ENCODE measurements around the gene EPDR1.
A peak's percentile ranks its signal among the peaks of the same experiment; 100 is the strongest.

Gene EPDR1

DNA sequence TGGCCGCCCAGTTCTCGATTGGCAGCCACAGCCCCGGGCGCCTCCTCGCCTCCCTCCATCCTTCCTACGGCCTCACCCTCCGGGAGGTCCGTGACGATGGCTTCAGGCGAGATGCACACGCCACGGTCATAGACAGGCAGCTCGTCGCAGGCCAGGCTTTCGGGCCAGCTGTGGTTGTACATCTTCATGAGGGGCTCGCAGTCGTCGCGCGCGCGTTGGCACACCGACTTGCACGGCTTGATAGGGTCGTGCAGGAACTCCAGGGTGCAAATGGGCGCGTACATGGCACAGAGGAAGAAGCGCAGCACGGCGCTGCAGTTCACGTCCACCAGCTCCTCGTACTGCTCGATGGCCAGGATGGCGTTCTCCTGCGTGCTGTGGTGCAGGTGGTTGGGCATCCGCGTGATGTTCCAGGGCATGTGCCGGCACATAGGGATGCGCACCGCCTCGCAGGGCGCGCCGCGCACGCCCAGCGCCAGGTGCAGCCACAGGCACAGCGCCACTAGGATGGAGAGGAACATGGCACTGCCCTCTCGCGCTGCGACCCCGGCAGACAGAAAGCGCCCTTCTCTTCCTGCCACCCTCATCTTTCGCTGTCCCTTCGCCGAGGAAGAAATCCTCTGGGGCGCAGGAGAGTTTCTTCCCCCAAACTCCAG is 4.3 kb upstream of the EPDR1 start:
- H3K36me3 ChIP-seq, result no peaks in the 10 kb centered on the region
- peak overlapping the region; percentile 13 to 16 for H3K4me3 ChIP-seq (ENCODE audit: low read depth in 1 of 2, low read length in 1 of 2)
- no peak overlapping the region for H3K27ac ChIP-seq
- no peaks in the 10 kb centered on the region for H3K9me3 ChIP-seq
- TF ChIP-seq CTCF (IDR thresholded peaks at IDR 0.05), result no peak
- peaks cover 30 to 31% of the 10 kb centered on the region in 2 experiments for H3K4me1 ChIP-seq (ENCODE audit: control insufficient read depth in 1 of 2, insufficient read depth in 1 of 2, low read depth in 1 of 2, low read length in 1 of 2)
- H3K27me3 ChIP-seq, result peaks cover 71% of the 10 kb centered on the region

- Histone ChIP-seq H3K4me1 (ENCODE audit: control insufficient read depth in 1 of 2, insufficient read depth in 1 of 2, low read depth in 1 of 2, low read length in 1 of 2) (peaks cover 34 to 36% of the 10 kb centered on the region in 2 experiments), H3K27me3 (peaks cover 79% of the 10 kb centered on the region), H3K9me3 (no peaks in the 10 kb centered on the region), H3K36me3 (no peaks in the 10 kb centered on the region), H3K27ac (no peak within 1 kb of the TSS), H3K4me3 (ENCODE audit: low read depth in 1 of 2, low read length in 1 of 2) (peak within 1 kb of the TSS; percentile 13 to 16)
- TF ChIP-seq CTCF (IDR thresholded peaks at IDR 0.05), result no peak
Observed at GRCh38 chr7:37916673-37917660, 3.5 kb upstream of the EPDR1 start, which contains the start of gene SFRP4. TSS of gene SFRP4 (minus strand) at chr7:37916817. CDS start at chr7:37916537, 280 bp downstream.

DNA sequence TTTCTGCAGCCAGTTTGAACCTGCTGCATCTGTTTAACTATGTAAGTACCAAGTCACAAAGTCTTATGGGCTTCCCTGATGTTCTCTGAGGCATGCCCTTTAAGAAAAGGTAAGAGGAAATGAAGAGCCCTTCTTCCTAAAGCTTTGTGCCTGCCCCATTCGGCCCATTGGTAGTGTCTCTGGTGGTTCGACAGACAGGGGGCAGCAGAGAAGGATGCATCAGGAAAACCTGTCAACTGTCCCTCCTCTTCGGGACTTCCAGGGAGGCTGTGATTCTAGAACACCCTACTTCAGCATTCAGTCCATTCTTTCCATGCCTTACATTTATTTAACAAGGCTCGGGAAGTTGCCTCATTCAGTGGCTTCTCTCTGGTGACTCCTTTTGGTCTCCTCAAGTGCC is 1.9 kb upstream of the EPDR1 start:
- peaks cover 34 to 36% of the 10 kb centered on the region in 2 experiments for H3K4me1 ChIP-seq (ENCODE audit: control insufficient read depth in 1 of 2, insufficient read depth in 1 of 2, low read depth in 1 of 2, low read length in 1 of 2)
- no peaks in the 10 kb centered on the region for H3K9me3 ChIP-seq
- H3K36me3 ChIP-seq, result no peaks in the 10 kb centered on the region
- TF ChIP-seq CTCF (IDR thresholded peaks at IDR 0.05), result no peak
- H3K27me3 ChIP-seq, result peaks cover 83% of the 10 kb centered on the region
- no peak overlapping the region for H3K4me3 ChIP-seq (ENCODE audit: low read depth in 1 of 2, low read length in 1 of 2)
- H3K27ac ChIP-seq, result no peak overlapping the region

- Histone ChIP-seq H3K4me3 (ENCODE audit: low read depth in 1 of 2, low read length in 1 of 2) (peak overlapping the region; percentile 29 to 51), H3K27me3 (peaks cover 63% of the 10 kb centered on the region), H3K4me1 (ENCODE audit: control insufficient read depth in 1 of 2, insufficient read depth in 1 of 2, low read depth in 1 of 2, low read length in 1 of 2) (peaks cover 24 to 30% of the 10 kb centered on the region in 2 experiments), H3K27ac (no peak overlapping the region), H3K9me3 (no peaks in the 10 kb centered on the region), H3K36me3 (no peaks in the 10 kb centered on the region)
- TF ChIP-seq CTCF (IDR thresholded peaks at IDR 0.05), result no peak
Observed at GRCh38 chr7:37920849-37921805, 687 bp downstream of the EPDR1 start.

DNA sequence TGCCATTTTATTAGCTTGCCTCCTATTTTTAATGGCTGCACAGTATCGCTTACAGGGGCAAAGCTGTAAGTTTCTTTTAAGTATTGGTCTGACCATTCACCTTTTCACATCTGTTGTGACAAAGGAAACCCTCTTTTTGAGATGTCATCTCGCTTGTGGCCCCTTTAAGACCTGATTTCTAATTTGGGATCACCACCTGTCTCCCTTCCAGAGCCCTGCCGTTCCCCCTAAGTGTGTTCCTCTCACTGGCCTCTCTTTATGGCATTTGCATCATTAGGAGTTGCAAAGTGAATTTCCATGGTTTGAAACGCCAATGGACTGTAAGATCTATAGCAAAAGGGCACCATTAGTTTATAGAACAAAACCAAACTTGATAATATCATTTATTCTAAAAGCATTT is 1.4 kb downstream of the EPDR1 start:
- no peaks in the 10 kb centered on the region for H3K9me3 ChIP-seq
- H3K27me3 ChIP-seq, result peaks cover 55% of the 10 kb centered on the region
- H3K4me3 ChIP-seq (ENCODE audit: low read depth in 1 of 2, low read length in 1 of 2), result no peak overlapping the region
- H3K27ac ChIP-seq, result no peak overlapping the region
- no peaks in the 10 kb centered on the region for H3K36me3 ChIP-seq
- TF ChIP-seq CTCF (IDR thresholded peaks at IDR 0.05), result no peak
- H3K4me1 ChIP-seq (ENCODE audit: control insufficient read depth in 1 of 2, insufficient read depth in 1 of 2, low read depth in 1 of 2, low read length in 1 of 2), result peaks cover 16 to 23% of the 10 kb centered on the region in 2 experiments

Measured in neutrophil (primary cell).